H1 (cell line): ENCODE data around the gene LRRC4C. TPM values are rescaled to one million over a fixed set of nuclear protein-coding genes. Genes with fewer than 3 reads are reported as not detected.

ENCODE experiments used
- ATF2 ChIP-seq: IDR thresholded peaks from 2 replicates; pipeline ENCODE4 v1.6.1; 2012; ENCODE audit warnings: low read length, inconsistent platforms
- CBX8 ChIP-seq: fragments of 300-800, 300-1000 bp; sonication (generic); IDR thresholded peaks from 2 replicates; pipeline ENCODE4 v1.7.1; 2016; ENCODE audit warnings: low read depth, low read length, borderline replicate concordance
- NANOG ChIP-seq: IDR thresholded peaks from 2 replicates; pipeline ENCODE4 v1.6.1; 2011; ENCODE audit warnings: low read length, low read depth, mild to moderate bottlenecking, inconsistent platforms; ENCODE audit not compliant: insufficient read depth, poor library complexity, severe bottlenecking
- TEAD4 ChIP-seq: IDR thresholded peaks from 2 replicates; pipeline ENCODE4 v1.6.1; 2012; ENCODE audit warnings: low read depth, low read length, inconsistent platforms, mixed read lengths
- polyA plus RNA-seq, 7 experiments: library from polyadenylated mRNA; depleted of rRNA in 3 of 7; stranded (reverse) in 5 of 7; unstranded in 2 of 7; fragments of >200 nt in 5 of 7; fragments of 200-250 nt in 2 of 7; gene quantifications; 1 replicate in 5 of 7; 2 replicates in 1 of 7; 4 replicates in 1 of 7; pipeline versions ENCODE4 v1.2.1 to v1.2.3, GENCODE V29; 2011 to 2013; ENCODE audit warnings: missing spikeins in 2 of 7, mixed read lengths in 2 of 7
- total RNA-seq: library from RNA; stranded (reverse); fragmentation: NEBNext Ultra II Directional; extraction: Animal tissue kit (Norgen Biotek cat#: 25700); gene quantifications from 2 replicates; pipeline ENCODE4 v1.2.1, GENCODE V29; 2021

Gene LRRC4C
- total and polyA plus RNA-seq, 2 of the 8 experiments (the other 6 are each of a cell fraction or from before 2014, with no cell fraction given), result 0.23 to 2.2 TPM

GRCh38 chr11:40797981-40798380 is 661.5 kb downstream of the LRRC4C start (continued):
- TF ChIP-seq TEAD4 (no peak), CBX8 (no peak), NANOG (no peak), ATF2 (no peak)
